ENCODE measurements around the gene OTUD1. TPM values are rescaled to one million over a fixed set of nuclear protein-coding genes. Genes with fewer than 3 reads are reported as not detected.

OTUD1 gene
- total RNA-seq, 1 experiment from 2014 or later, result 3.8 TPM

- H4K8ac ChIP-seq (replicated peaks; ENCODE audit: insufficient read length, low read depth, low read length), result no peak overlapping the region
- Mint-ChIP-seq H3K27ac (no peak overlapping the region), H3K27me3 (ENCODE audit: low read depth) (no peaks in the 10 kb centered on the region; the same call in 1 of the 2 replicates), H3K36me3 (ENCODE audit: insufficient read depth in 1 of 3, low read depth in 3 of 3) (no peaks in the 10 kb centered on the region), H3K9me3 (no peaks in the 10 kb centered on the region), H3K4me1 (peaks cover 23 to 26% of the 10 kb centered on the region in 2 experiments), H3K4me3 (no peak overlapping the region)
- H3K14ac ChIP-seq (ENCODE audit: insufficient read depth, low read length), result no peak overlapping the region
- H2BK12ac ChIP-seq (ENCODE audit: insufficient read length, low read depth, low read length), result no peak overlapping the region
- H3K79me1 ChIP-seq (ENCODE audit: insufficient read depth, low read depth, low read length, poor library complexity, severe bottlenecking), result no peaks in the 10 kb centered on the region
- H4K5ac ChIP-seq (ENCODE audit: insufficient read length, low read depth, low read length), result no peak overlapping the region
- no peaks in the 10 kb centered on the region for H3K9me3 ChIP-seq (ENCODE audit: control insufficient read depth, low read depth, low read length)
- H3K79me2 ChIP-seq (ENCODE audit: insufficient read depth, low read length), result no peaks in the 10 kb centered on the region
- TF ChIP-seq, protein P1, sequence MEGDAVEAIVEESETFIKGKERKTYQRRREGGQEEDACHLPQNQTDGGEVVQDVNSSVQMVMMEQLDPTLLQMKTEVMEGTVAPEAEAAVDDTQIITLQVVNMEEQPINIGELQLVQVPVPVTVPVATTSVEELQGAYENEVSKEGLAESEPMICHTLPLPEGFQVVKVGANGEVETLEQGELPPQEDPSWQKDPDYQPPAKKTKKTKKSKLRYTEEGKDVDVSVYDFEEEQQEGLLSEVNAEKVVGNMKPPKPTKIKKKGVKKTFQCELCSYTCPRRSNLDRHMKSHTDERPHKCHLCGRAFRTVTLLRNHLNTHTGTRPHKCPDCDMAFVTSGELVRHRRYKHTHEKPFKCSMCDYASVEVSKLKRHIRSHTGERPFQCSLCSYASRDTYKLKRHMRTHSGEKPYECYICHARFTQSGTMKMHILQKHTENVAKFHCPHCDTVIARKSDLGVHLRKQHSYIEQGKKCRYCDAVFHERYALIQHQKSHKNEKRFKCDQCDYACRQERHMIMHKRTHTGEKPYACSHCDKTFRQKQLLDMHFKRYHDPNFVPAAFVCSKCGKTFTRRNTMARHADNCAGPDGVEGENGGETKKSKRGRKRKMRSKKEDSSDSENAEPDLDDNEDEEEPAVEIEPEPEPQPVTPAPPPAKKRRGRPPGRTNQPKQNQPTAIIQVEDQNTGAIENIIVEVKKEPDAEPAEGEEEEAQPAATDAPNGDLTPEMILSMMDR (conservative IDR thresholded peaks at IDR 0.05), result no peak
- no peak overlapping the region for H2BK5ac ChIP-seq (ENCODE audit: insufficient read length, low read length)
- no peak overlapping the region for H2AFZ ChIP-seq (ENCODE audit: low read length)
- no peaks in the 10 kb centered on the region for H3K27me3 ChIP-seq (ENCODE audit: insufficient read depth, low read length)
- H4K20me1 ChIP-seq (ENCODE audit: control insufficient read depth, insufficient read depth, insufficient read length), result no peaks in the 10 kb centered on the region
- no peak overlapping the region for H2AK5ac ChIP-seq (ENCODE audit: insufficient read length, low read length)
- no peak for DNase-seq
- no peak overlapping the region for H3T11ph ChIP-seq (ENCODE audit: low read length)
- no peak overlapping the region for H3K23ac ChIP-seq (ENCODE audit: insufficient read length, low read depth, low read length)
- no peak overlapping the region for H3K56ac ChIP-seq (ENCODE audit: insufficient read length, low read depth, low read length)
- H3K27ac ChIP-seq (ENCODE audit: insufficient read length, low read depth, low read length), result no peak overlapping the region
- H3K4me2 ChIP-seq (ENCODE audit: insufficient read depth, insufficient read length, low read length), result no peak overlapping the region
- H2BK20ac ChIP-seq (ENCODE audit: low read depth, low read length, poor library complexity, severe bottlenecking), result no peak overlapping the region
- no peaks in the 10 kb centered on the region for H3K4me1 ChIP-seq (ENCODE audit: insufficient read depth, low read length)
- no peak overlapping the region for H2BK15ac ChIP-seq (ENCODE audit: low read depth, low read length)
- no CpG with 5 or more reads among the region's 4 CpGs for WGBS (ENCODE audit: extremely low coverage, insufficient read length, low lambda C conversion rate)
- no peak overlapping the region for H3K4ac ChIP-seq (ENCODE audit: low read depth, low read length)
- no peaks in the 10 kb centered on the region for H3K23me2 ChIP-seq (ENCODE audit: insufficient read length, low read depth, low read length, poor library complexity, severe bottlenecking)
- H2BK120ac ChIP-seq (ENCODE audit: low read depth, low read length, poor library complexity, severe bottlenecking), result no peak overlapping the region
- no peak overlapping the region for H3K18ac ChIP-seq (ENCODE audit: insufficient read length, low read depth, low read length)
- no peak overlapping the region for H4K91ac ChIP-seq (ENCODE audit: insufficient read length, low read depth, low read length)
- H3K9ac ChIP-seq (ENCODE audit: extremely low read depth, insufficient read length, low read length), result no peak overlapping the region
These were observed 35.8 kb downstream of the OTUD1 start for GRCh38 chr10:23474626-23475025.
